K562 treated with DMSO at 1 percent for 4 hours (cell line): ENCODE data around the gene ZNF398. TPM values are rescaled to one million over a fixed set of nuclear protein-coding genes. Genes with fewer than 3 reads are reported as not detected.

Experiments used
- total RNA-seq: library from RNA; unstranded; fragments of 300-600 nt; gene quantifications from 2 replicates; pipeline ENCODE4 v1.2.3, GENCODE V29; 2022; ENCODE audit not compliant: insufficient read depth

Gene ZNF398
- total RNA-seq: 9.3 and 12.9 TPM in 2 replicates

DNA sequence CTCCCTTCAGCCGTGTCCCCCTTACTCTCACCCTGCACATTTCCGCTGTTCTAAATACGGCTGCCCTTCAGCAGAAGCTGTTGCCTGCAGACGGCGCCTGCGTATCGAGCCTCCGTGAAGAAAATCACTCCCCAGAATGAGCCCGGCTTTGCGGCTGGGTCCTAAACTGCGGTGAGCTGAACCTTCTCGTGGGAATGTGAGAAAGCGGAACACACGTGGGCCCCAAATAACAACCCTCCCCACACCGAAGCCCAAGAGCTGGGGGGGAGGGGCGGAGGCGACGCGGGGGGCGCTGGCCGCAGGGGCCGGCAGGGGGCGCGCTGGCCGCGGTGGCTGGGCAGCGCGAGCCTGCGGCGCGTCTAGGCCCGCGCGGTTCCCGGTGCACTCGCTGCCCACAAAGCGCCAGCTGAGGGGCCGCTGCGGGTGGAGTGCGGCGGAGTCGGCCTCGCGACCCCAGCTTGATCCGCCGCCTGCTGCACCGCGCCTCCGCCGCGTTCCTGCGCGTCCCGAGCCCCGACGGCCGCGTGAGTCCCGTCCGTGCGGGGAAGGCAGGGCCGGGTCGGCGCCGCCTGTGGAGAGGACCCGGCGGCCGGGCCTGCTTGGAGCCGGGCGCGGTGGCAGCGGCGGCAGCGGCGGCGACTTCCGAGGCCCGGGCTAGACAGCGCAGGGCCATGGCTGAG lies at the start of gene ZNF398:
ZNF398 (plus strand) TSS at position 382 of the 680 bp plus-strand sequence; CDS start at position 672, 290 bp downstream.

GRCh38 chr7:149125863-149126661 lies 21.2 kb upstream of the ZNF398 start, which contains the start of gene ZNF425:
TSS of gene ZNF425 (minus strand) at chr7:149126324. CDS start at chr7:149126213, 111 bp downstream.

GRCh38 chr7:149195180-149196150 lies 48.2 kb downstream of the ZNF398 start, which contains the start of gene ZNF282:
TSS of gene ZNF282 (plus strand) at chr7:149195546. CDS start at chr7:149195590, 44 bp downstream.

Other genes with a start within 250 kb of the ZNF398 start
- gene PDIA4, start 118.9 kb upstream of the ZNF398 start, total RNA-seq: 185 and 186 TPM in 2 replicates
- gene ZNF786, start 56.7 kb upstream of the ZNF398 start, total RNA-seq: 2.6 and 3.4 TPM in 2 replicates
- 2.9 and 3.8 TPM in 2 replicates for gene ZNF425, start 21.1 kb upstream of the ZNF398 start, total RNA-seq
- gene ZNF282, start 48.1 kb downstream of the ZNF398 start, total RNA-seq: 33.0 TPM in 2 replicates
- gene ZNF212, start 92.2 kb downstream of the ZNF398 start, total RNA-seq: 13.1 and 19.0 TPM in 2 replicates
- gene ZNF783, start 114.7 kb downstream of the ZNF398 start, total RNA-seq: 2.6 and 4.1 TPM in 2 replicates